HL-60/S4 (cell line): ENCODE measurements around the gene PEMT.

Experiments used
- in situ Hi-C: fragments of 300-500 bp; cut with MboI; formaldehyde crosslinking; loops from 2 replicates; pipeline ENCODE4 v1.14.3; 2022; ENCODE audit warnings: low sequenced_read_pairs

The PEMT gene

GRCh38 chr17:17537311-17538099 lies 54.0 kb downstream of the PEMT start:
- in situ Hi-C loops, result no loop called here

- in situ Hi-C loops, result no loop called here
These were observed 54.8 kb downstream of the PEMT start for GRCh38 chr17:17536702-17537101.

- in situ Hi-C loops, result no loop called here
These were observed 55.6 kb downstream of the PEMT start for GRCh38 chr17:17535957-17536356.

- in situ Hi-C loops, result no loop called here
These were observed 57.5 kb downstream of the PEMT start for GRCh38 chr17:17533901-17534441.

GRCh38 chr17:17532991-17533390 lies 58.5 kb downstream of the PEMT start:
- in situ Hi-C loops, result no loop called here

GRCh38 chr17:17531156-17531555 lies 60.4 kb downstream of the PEMT start:
- in situ Hi-C loops, result no loop called here

- in situ Hi-C loops, result no loop called here
These were observed 62.5 kb downstream of the PEMT start for GRCh38 chr17:17528696-17529652.

- in situ Hi-C loops, result no loop called here
These were observed 63.5 kb downstream of the PEMT start for GRCh38 chr17:17527956-17528500.

GRCh38 chr17:17527534-17527933 lies 64.0 kb downstream of the PEMT start:
- in situ Hi-C loops, result no loop called here

GRCh38 chr17:17526369-17526768 lies 65.1 kb downstream of the PEMT start:
- in situ Hi-C loops, result no loop called here

- in situ Hi-C loops, result no loop called here
These were observed 65.6 kb downstream of the PEMT start for GRCh38 chr17:17525956-17526355.

- in situ Hi-C loops, result no loop called here
These were observed 66.2 kb downstream of the PEMT start for GRCh38 chr17:17525311-17525710.

- in situ Hi-C loops, result no loop called here
These were observed 67.6 kb downstream of the PEMT start for GRCh38 chr17:17523731-17524490.

GRCh38 chr17:17523001-17523730 lies 68.3 kb downstream of the PEMT start:
- in situ Hi-C loops, result no loop called here

GRCh38 chr17:17520599-17521232 lies 70.8 kb downstream of the PEMT start:
- in situ Hi-C loops, result no loop called here

GRCh38 chr17:17519886-17520285 lies 71.6 kb downstream of the PEMT start:
- in situ Hi-C loops, result no loop called here

- in situ Hi-C loops, result no loop called here
These were observed 72.6 kb downstream of the PEMT start for GRCh38 chr17:17518951-17519350.

GRCh38 chr17:17518014-17518413 lies 73.5 kb downstream of the PEMT start:
- in situ Hi-C loops, result no loop called here

GRCh38 chr17:17516941-17517720 lies 74.4 kb downstream of the PEMT start:
- in situ Hi-C loops, result no loop called here
